HPDE6-E6E7 (cell line): Measurements from ENCODE around the gene SEL1L3.

Experiments
- DNase-seq: peaks from one replicate; pipeline ENCODE4 v3.0.0; 2011; ENCODE audit warnings: missing footprints; ENCODE audit errors: extremely low spot score

Gene SEL1L3

GRCh38 chr4:25847329-25847728 is 15.5 kb downstream of the SEL1L3 start:
- DNase-seq: no peak

DNA sequence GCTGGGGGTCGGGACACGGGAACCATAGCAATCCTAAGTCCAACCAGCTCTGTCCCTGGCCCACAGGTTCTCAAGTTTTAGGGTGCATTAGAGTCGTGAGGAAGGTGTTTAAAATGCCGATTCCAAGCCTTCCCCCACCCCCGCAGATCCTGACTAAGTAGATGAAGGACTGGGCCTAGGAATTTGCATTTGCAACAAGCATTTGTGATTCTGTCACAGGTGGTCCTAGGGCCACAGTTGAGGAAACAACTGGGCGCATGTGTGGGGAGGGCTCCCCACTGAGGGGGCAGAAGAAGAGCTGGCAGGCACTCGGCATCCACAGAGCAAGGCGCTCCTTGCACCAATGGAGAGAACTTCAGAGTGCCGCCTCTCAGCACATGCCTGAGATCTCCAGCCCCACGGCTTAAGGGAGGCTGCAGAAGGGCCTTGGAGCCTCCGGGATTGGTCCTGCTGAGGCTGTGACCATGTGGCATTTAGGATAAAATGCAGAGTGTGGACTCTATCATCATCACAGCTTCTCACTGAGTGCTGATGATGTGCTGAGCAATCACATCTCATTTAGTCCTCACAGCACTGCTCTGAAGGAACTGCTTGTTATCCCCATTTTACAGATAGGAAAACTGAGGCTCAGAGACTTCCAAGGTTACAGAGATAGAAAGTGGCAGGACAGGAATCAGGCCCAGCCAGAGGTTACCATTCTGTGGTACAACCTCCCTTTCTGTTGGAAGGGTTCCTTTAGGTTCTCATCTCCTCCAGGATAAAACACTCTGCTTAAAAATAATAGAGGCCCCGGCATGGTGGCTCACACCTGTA is 16.7 kb downstream of the SEL1L3 start:
- no peak for DNase-seq

GRCh38 chr4:25844961-25845712 is 17.7 kb downstream of the SEL1L3 start:
- DNase-seq: no peak

- DNase-seq: no peak
Observed at GRCh38 chr4:25843340-25844097, 19.3 kb downstream of the SEL1L3 start.

- no peak for DNase-seq
Observed at GRCh38 chr4:25842229-25842845, 20.5 kb downstream of the SEL1L3 start.

DNA sequence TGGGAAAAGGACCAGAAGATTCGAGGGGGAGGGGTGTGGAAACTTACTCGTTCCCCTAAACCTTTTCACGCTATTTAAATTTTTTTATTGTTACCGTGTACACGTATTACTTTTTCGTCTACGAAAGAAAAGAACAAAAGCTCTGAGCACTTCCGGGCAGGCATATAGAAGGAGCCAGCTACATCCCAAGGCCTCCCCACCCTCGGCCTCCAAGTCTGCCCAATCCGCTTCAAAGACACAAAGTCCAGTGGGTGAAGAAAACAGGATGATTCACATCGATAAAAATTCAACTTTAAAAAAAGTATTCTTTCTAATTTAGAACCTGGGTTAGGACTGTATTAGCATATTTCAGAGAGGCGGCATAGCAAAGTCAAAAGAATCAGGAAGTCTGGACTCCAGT is 23.1 kb downstream of the SEL1L3 start:
- no peak for DNase-seq

GRCh38 chr4:25839233-25839632 is 23.6 kb downstream of the SEL1L3 start:
- DNase-seq: no peak

DNA sequence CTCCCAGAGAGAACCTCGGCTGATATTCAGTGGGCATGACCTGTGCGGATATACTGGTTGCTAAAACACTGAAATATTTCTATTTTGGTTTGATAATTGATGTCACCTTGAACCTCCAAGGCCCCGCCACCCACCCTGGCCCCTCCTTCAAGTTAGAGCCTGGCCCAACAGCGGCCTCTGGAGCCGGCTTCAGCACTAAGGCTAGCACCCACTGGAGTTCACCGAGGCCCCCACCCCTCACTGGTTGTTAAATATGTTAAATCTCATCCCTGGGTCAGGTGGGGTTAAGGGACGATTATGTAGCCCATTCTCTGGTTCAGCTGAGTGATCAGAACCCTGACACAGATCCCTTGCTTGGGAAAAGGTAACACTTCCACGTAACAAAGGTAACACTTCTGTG is 24.3 kb downstream of the SEL1L3 start:
- no peak for DNase-seq

DNA sequence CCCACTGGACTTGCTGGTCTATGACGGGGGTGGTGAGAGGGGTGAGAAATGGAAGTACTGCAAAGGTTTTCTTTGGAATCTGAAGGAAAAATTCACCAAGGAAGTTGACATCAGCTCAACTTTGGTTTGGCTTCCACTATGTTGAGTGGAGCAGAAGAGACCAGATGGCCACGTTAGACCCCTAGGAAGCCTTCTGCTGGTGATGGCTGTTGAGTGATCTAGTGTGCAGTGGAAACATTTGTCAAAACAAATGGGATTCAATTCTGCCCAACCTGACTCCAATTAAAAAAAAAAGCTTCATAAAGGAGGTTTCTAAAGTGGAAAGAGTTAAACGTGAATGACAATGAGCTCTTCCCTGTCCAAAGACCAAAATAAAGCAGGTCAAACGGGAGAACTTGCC is 25.7 kb downstream of the SEL1L3 start:
- no peak for DNase-seq

GRCh38 chr4:25835384-25835783 is 27.4 kb downstream of the SEL1L3 start:
- DNase-seq: no peak

DNA sequence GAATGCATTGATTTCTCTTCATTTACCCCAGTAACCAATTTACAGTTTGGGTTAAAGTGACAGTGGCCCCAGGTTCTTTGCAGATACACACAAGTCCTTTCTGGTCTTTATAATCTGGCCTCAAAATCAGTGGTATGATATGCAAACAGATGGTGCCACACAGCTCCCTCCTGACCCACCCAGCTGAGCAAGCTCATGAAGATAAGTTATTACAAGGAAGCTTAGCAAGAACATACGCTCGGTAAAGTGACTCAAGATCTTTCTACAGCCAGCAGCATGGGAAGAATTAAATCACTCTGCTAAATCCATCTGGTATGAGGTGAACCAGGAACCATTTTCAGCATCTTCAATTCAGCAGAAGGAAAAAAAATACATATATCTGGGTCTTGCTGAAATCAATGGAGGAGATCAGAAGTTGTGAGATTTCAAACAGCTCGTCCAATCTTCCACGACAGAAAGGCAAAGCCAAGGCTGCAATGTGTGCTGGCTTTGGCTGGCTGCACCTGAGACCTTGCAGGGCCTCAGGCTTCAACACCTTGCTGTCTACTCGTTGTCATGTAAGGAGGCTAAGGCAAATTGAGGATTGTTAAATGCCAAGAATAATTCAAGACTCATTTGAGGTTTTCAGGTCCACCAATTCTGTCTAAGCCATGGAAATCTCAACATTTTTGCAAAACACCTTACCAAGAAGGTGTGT is 28.2 kb downstream of the SEL1L3 start:
- DNase-seq: no peak

DNA sequence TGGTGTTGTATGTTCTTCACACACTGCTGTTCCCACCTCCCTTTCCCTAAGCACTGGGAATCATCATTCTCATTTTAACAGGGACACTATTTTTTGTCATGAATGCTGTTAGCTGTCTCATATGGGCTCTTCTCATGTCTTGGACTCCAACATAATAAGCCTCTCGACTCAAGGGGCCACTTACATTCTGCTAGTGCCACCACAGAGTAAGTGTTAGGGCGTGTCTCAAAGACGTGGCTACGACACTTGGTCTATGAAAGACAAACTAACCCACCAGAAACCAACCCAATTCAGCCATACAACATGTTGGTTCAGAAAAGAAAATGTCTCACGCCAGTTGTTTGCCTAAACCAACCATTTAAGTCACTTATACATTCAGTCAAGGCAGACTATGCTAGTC is 32.2 kb downstream of the SEL1L3 start:
- DNase-seq: no peak

- DNase-seq: no peak
Observed at GRCh38 chr4:25827897-25828296, 34.9 kb downstream of the SEL1L3 start.

DNA sequence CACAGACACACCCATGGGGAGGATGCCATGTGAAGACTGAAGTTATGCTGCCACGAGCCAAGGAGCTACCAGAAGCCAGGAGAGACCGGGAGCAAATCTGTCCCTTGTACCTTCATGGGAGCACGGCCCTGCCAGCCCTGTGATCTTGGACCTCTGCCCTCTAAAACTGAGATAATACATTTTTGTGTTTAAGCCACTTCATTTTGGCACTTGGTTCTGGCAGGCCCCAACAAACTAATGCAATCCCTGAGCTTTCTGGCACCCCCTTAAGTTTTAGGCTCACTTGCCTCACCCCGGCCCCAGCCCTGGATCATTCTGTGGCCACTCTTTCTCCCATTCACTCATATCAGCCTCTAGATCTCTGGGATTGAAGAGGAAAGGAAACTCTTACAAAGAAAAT is 35.4 kb downstream of the SEL1L3 start:
- DNase-seq: no peak

DNA sequence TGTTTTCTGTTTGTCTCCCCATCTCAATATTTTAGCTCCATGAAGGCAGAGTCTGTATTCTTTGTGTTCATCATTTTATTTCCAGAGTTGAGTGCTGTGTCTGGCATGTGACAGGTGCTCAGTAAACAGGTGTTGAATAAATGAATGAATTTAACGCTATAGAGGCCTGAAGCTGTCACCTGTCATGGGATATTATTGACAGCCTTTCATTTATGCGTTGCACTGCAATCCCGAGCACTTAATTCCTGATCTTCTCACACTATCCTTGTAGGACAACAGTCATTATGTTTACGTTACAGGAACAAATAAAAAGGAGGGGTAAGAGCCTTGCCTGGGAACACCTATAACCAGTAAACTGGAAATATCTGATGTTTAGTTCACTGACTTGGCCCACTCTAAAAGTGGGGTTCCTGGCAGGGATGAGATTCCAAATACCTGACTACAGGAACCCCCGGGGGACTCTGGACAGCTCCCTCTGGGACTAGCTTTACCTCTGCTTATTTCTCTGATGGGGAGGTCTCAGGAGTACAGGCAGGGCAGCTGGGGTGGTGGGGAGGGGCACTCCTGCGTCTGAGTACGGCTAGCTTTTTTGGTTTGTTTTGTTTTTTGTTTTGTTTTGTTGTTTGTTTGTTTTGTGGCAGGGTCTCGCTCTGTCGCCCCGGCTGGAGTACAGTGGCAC is 36.6 kb downstream of the SEL1L3 start:
- no peak for DNase-seq

- DNase-seq: no peak
Observed at GRCh38 chr4:25823632-25824031, 39.2 kb downstream of the SEL1L3 start.

- no peak for DNase-seq
Observed at GRCh38 chr4:25821899-25822298, 40.9 kb downstream of the SEL1L3 start.

DNA sequence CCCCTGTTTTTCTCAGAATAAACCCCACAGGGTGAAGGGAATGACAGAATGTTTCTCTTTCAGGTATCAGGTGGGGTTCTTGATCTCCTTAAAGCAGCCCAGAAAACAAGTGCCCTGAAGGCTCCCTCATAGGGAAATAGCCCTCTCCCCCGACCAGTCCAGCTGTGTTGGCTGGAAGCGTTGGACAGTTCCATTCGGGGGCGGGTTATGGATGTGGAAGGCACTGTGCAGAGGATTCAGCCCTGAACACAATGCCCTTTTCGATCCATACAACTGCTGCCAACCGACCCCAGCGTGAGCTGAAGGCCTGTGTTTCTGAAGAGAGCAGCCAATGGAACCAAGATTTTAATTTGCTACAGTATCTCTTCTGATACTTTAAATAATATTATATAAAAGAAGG is 41.5 kb downstream of the SEL1L3 start:
- no peak for DNase-seq

DNA sequence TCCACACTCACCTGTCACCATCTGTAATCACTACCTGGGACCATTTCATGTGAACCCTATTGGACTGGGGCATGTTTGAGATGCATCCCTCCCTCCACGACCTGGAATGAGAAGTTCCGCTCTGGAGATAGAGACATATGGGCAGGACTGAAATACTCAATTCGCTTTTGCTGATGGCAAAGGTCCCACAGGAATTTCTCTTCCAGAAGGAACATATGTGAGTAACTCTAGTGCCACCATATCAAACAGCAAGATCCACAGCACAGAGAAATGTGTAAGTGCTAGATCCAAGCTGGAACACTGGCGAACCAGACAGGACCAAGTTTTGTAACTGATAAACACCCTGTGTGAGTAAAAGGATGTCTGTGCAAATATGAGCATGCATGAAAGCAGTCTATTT is 43.9 kb downstream of the SEL1L3 start:
- no peak for DNase-seq

- no peak for DNase-seq
Observed at GRCh38 chr4:25818371-25818871, 44.4 kb downstream of the SEL1L3 start.
